Measurements from ENCODE around the gene DIAPH3. TPM values are rescaled to one million over a fixed set of nuclear protein-coding genes. Genes with fewer than 3 reads are reported as not detected.

Gene DIAPH3
- total and polyA plus RNA-seq, 4 donors, result 0.35 to 6.7 (median 1.1) TPM

GRCh38 chr13:59728896-59729545 lies 434.7 kb downstream of the DIAPH3 start:
- no peak for ATAC-seq (ENCODE audit: insufficient read depth, low FRiP score)
- H3K27ac ChIP-seq (ENCODE audit: low read depth in 1 of 2, low read length in 1 of 2), result no peak overlapping the region
- no peaks in the 10 kb centered on the region for H3K9me3 ChIP-seq (ENCODE audit: control insufficient read depth in 4 of 4, insufficient read depth in 3 of 4, low read length in 3 of 4)
- DNase-seq, result no peak
- WGBS, 2 donors, result 81 to 84% methylated on average over 3 of the region's 3 CpGs
- no peak overlapping the region for H3K9ac ChIP-seq (ENCODE audit: insufficient read depth in 1 of 2, low read length in 2 of 2)
- H3K4me3 ChIP-seq, result no peak overlapping the region
- H3K4me1 ChIP-seq (ENCODE audit: control insufficient read depth in 5 of 5, insufficient read depth in 5 of 5, low read length in 5 of 5), result peaks cover 0 to 6% (median 0%) of the 10 kb centered on the region in 5 donors
- H3K36me3 ChIP-seq (ENCODE audit: control insufficient read depth in 4 of 4, insufficient read depth in 4 of 4, low read length in 4 of 4), result no peaks in the 10 kb centered on the region
- no peak for TF ChIP-seq CTCF (IDR thresholded peaks at IDR 0.05; ENCODE audit: control extremely low read depth, extremely low read depth)
- H3K27me3 ChIP-seq (ENCODE audit: control insufficient read depth in 3 of 3, insufficient read depth in 3 of 3, low read length in 2 of 3), result no peaks in the 10 kb centered on the region

- no peak for ATAC-seq (ENCODE audit: insufficient read depth, low FRiP score)
- H3K27ac ChIP-seq (ENCODE audit: low read depth in 1 of 2, low read length in 1 of 2), result no peak overlapping the region
- H3K27me3 ChIP-seq (ENCODE audit: control insufficient read depth in 3 of 3, insufficient read depth in 3 of 3, low read length in 2 of 3), result no peaks in the 10 kb centered on the region
- H3K36me3 ChIP-seq (ENCODE audit: control insufficient read depth in 4 of 4, insufficient read depth in 4 of 4, low read length in 4 of 4), result no peaks in the 10 kb centered on the region
- H3K4me3 ChIP-seq, result no peak overlapping the region
- WGBS, 2 donors, result 77 to 84% methylated on average over 6 of the region's 6 CpGs
- DNase-seq, result no peak
- TF ChIP-seq CTCF (IDR thresholded peaks at IDR 0.05; ENCODE audit: control extremely low read depth, extremely low read depth), result no peak
- H3K9me3 ChIP-seq (ENCODE audit: control insufficient read depth in 4 of 4, insufficient read depth in 3 of 4, low read length in 3 of 4), result peaks cover 0 to 2% (median 0%) of the 10 kb centered on the region in 4 donors
- H3K9ac ChIP-seq (ENCODE audit: insufficient read depth in 1 of 2, low read length in 2 of 2), result no peak overlapping the region
- peaks cover 0 to 6% (median 0%) of the 10 kb centered on the region in 5 donors for H3K4me1 ChIP-seq (ENCODE audit: control insufficient read depth in 5 of 5, insufficient read depth in 5 of 5, low read length in 5 of 5)
These were observed 441.5 kb downstream of the DIAPH3 start for GRCh38 chr13:59721926-59722910.

DNA sequence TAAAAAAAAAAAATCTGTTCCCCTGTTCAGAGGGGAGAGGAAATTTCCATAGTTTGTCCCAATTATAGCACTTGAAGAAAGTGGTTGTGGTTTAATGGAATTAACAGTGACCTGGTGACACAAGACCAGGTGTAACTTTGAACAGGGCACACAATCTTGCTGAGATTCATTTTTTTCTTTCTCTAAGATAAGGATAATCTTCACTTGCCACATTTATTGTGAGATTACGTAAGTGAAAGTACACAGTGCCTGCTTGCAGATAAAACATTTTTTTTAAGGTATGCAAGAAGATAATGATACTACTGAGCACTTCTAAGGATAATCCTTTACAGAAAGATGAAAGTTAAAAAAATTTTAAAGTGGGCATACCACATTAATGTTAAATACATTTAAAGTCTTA lies 448.1 kb downstream of the DIAPH3 start:
- 89 to 93% methylated on average over 1 of the region's 1 CpG for WGBS, 2 donors
- DNase-seq (no peak), ATAC-seq (ENCODE audit: insufficient read depth, low FRiP score) (no peak)
- no peak overlapping the region for H3K27ac ChIP-seq (ENCODE audit: low read depth in 1 of 2, low read length in 1 of 2)
- H3K4me3 ChIP-seq, result no peak overlapping the region
- H3K9me3 ChIP-seq (ENCODE audit: control insufficient read depth in 4 of 4, insufficient read depth in 3 of 4, low read length in 3 of 4), result no peaks in the 10 kb centered on the region
- no peak for TF ChIP-seq CTCF (IDR thresholded peaks at IDR 0.05; ENCODE audit: control extremely low read depth, extremely low read depth)
- H3K27me3 ChIP-seq (ENCODE audit: control insufficient read depth in 3 of 3, insufficient read depth in 3 of 3, low read length in 2 of 3), result no peaks in the 10 kb centered on the region
- H3K9ac ChIP-seq (ENCODE audit: insufficient read depth in 1 of 2, low read length in 2 of 2), result no peak overlapping the region
- no peaks in the 10 kb centered on the region for H3K36me3 ChIP-seq (ENCODE audit: control insufficient read depth in 4 of 4, insufficient read depth in 4 of 4, low read length in 4 of 4)
- peaks cover 0 to 5% (median 0%) of the 10 kb centered on the region in 5 donors for H3K4me1 ChIP-seq (ENCODE audit: control insufficient read depth in 5 of 5, insufficient read depth in 5 of 5, low read length in 5 of 5)
